ENCODE results near the gene SURF4.
"Not testable (repeated sequence)": the region's sequence is repeated elsewhere in the genome, so short reads cannot be mapped to it uniquely, and the experiment has no call there.

Gene SURF4

GRCh38 chr9:133379153-133380086 lies 3.6 kb upstream of the SURF4 start:
- DNase-seq (ENCODE audit: low spot score): no peak
- TF ChIP-seq CTCF (IDR thresholded peaks at IDR 0.05; ENCODE audit: extremely low read depth, missing control alignments): no peak

- DNase-seq (ENCODE audit: low spot score): no peak
- TF ChIP-seq CTCF (IDR thresholded peaks at IDR 0.05; ENCODE audit: extremely low read depth, missing control alignments): no peak
Observed at GRCh38 chr9:133378408-133378962, 2.6 kb upstream of the SURF4 start.

- no peak for DNase-seq (ENCODE audit: low spot score)
- TF ChIP-seq CTCF (IDR thresholded peaks at IDR 0.05; ENCODE audit: extremely low read depth, missing control alignments): no peak
Observed at GRCh38 chr9:133377721-133378216, 1.9 kb upstream of the SURF4 start.

- not testable (repeated sequence) for DNase-seq (ENCODE audit: low spot score)
Observed at GRCh38 chr9:133377280-133377679, 1.4 kb upstream of the SURF4 start.

- DNase-seq (ENCODE audit: low spot score): peak; percentile 61
Observed at GRCh38 chr9:133375116-133375723, 640 bp downstream of the SURF4 start.

GRCh38 chr9:133374612-133375115 lies 1.2 kb downstream of the SURF4 start:
- TF ChIP-seq CTCF (IDR thresholded peaks at IDR 0.05; ENCODE audit: extremely low read depth, missing control alignments): no peak
- no peak for DNase-seq (ENCODE audit: low spot score)

More at GRCh38 chr9:133375116-133375723, 640 bp downstream of the SURF4 start:
- TF ChIP-seq CTCF (IDR thresholded peaks at IDR 0.05; ENCODE audit: extremely low read depth, missing control alignments): no peak

- DNase-seq (ENCODE audit: low spot score): no peak
- TF ChIP-seq CTCF (IDR thresholded peaks at IDR 0.05; ENCODE audit: extremely low read depth, missing control alignments): no peak
Observed at GRCh38 chr9:133372144-133372543, 3.7 kb downstream of the SURF4 start.

Measured in GM20000 (cell line).